HepG2 (cell line): ENCODE measurements around the gene LGALS14. TPM values are rescaled to one million over a fixed set of nuclear protein-coding genes. Genes with fewer than 3 reads are reported as not detected.

ENCODE experiments used
- ATAC-seq: fragments of 200-7000 bp; cut with Tn5 transposase; 3 replicates; pipeline ENCODE4 v1.9.1; 2020; ENCODE audit warnings: mild to moderate bottlenecking, moderate library complexity
- BruUV-seq: library from RNA; stranded (reverse); fragments of 400-500 nt; replicated peaks from 2 replicates; lab custom pipeline; 2021; lab: Mats Ljungman, UMichigan
- CTCF ChIA-PET: fragments of 300-600 bp; formaldehyde crosslinking; extraction: SDS; loops from one replicate; lab custom pipeline; 2021; ENCODE audit warnings: low total read pairs, inconsistent platforms, low intra/inter-chr PET ratio; lab: Yijun Ruan, JAX
- POLR2A ChIA-PET: fragments of 350-600 bp; sonication (Branson Sonifier 250); formaldehyde crosslinking; loops from one replicate; lab custom pipeline; 2020; ENCODE audit warnings: antibody characterized with exemption, inconsistent platforms; lab: Yijun Ruan, JAX
- DNase-seq: peaks from one replicate; pipeline ENCODE4 v3.0.0-alpha.2; 2015; ENCODE audit warnings: low spot score
- FAIRE-seq: peaks from 3 replicates; lab custom pipeline; 2011; peaks lifted over from hg19 to GRCh38; lab: Jason Lieb, UNC
- H2AFZ ChIP-seq: one replicate; pipeline ENCODE4 v1.6.1; 2011; ENCODE audit warnings: low read length, inconsistent platforms
- H3K27ac ChIP-seq: fragments of 300-600 bp; 3 replicates; pipeline ENCODE4 v1.8.0; 2011; ENCODE audit warnings: mixed run types, mild to moderate bottlenecking, mixed read lengths, low read length, inconsistent platforms; ENCODE audit not compliant: insufficient read depth; ENCODE audit errors: extremely low read length
- H3K27me3 ChIP-seq, 2 experiments: fragments of 200-600 bp in 1 of 2; 2 replicates in 1 of 2; 3 replicates in 1 of 2; pipeline versions ENCODE4 v1.6.0 to v1.8.0; 2011; ENCODE audit warnings: low read length in 2 of 2, mild to moderate bottlenecking in 2 of 2, moderate library complexity in 2 of 2, inconsistent platforms in 1 of 2; ENCODE audit not compliant: insufficient read depth in 2 of 2, control insufficient read depth in 1 of 2
- H3K36me3 ChIP-seq, 2 experiments: fragments of 200-600 bp in 1 of 2; replicated peaks in 1 of 2; 2 replicates in 1 of 2; 3 replicates in 1 of 2; pipeline versions ENCODE4 v1.5.1 to v1.8.0; 2011; ENCODE audit warnings: low read length in 2 of 2, inconsistent platforms in 1 of 2; ENCODE audit not compliant: insufficient read depth in 2 of 2, control insufficient read depth in 1 of 2
- H3K4me1 ChIP-seq: 2 replicates; pipeline ENCODE4 v1.5.1; 2012; ENCODE audit warnings: low read length, inconsistent platforms; ENCODE audit not compliant: insufficient read depth
- H3K4me2 ChIP-seq: 2 replicates; pipeline ENCODE4 v1.6.0; 2011; ENCODE audit warnings: low read depth, low read length, inconsistent platforms
- H3K4me3 ChIP-seq, 3 experiments: fragments of 200-600 bp in 1 of 3; sonication (generic), shearing (Covaris generic) in 1 of 3; replicated peaks in 1 of 3; 2 replicates each; pipeline ENCODE4 v1.5.1; 2011 to 2016; ENCODE audit warnings: low read length in 3 of 3, inconsistent platforms in 2 of 3, low read depth in 2 of 3, mild to moderate bottlenecking in 2 of 3, control low read depth in 1 of 3, mixed read lengths in 1 of 3; ENCODE audit not compliant: insufficient read depth in 1 of 3
- H3K79me2 ChIP-seq: one replicate; pipeline ENCODE4 v1.6.1; 2011; ENCODE audit warnings: low read length, inconsistent platforms; ENCODE audit not compliant: insufficient read depth
- H3K9ac ChIP-seq: 2 replicates; pipeline ENCODE4 v1.6.0; 2011; ENCODE audit warnings: mild to moderate bottlenecking, low read depth, low read length, inconsistent platforms; ENCODE audit not compliant: insufficient read depth
- H3K9me3 ChIP-seq: 2 replicates; pipeline ENCODE4 v1.5.1; 2012; ENCODE audit warnings: mild to moderate bottlenecking, low read length
- H4K20me1 ChIP-seq: 2 replicates; pipeline ENCODE4 v1.6.0; 2011; ENCODE audit warnings: inconsistent platforms, mild to moderate bottlenecking, low read length, moderate library complexity; ENCODE audit not compliant: insufficient read depth
- BORCS8-MEF2B ChIP-seq: sonication (generic); formaldehyde crosslinking; IDR thresholded peaks from 2 replicates; pipeline ENCODE4 v1.8.0; 2022; ENCODE audit warnings: mild to moderate bottlenecking, missing genetic modification reagents
- CHD2 ChIP-seq: IDR thresholded peaks from 2 replicates; pipeline ENCODE4 v1.6.1; 2011; ENCODE audit warnings: low read depth, low read length, improper control_type of control experiment
- GFI1 ChIP-seq: sonication (generic); formaldehyde crosslinking; IDR thresholded peaks from 2 replicates; pipeline ENCODE4 v1.5.0; 2020; ENCODE audit warnings: missing genetic modification reagents, mild to moderate bottlenecking, borderline replicate concordance
- HNRNPLL ChIP-seq: fragments of 200-400 bp; formaldehyde crosslinking; IDR thresholded peaks from 2 replicates; pipeline ENCODE4 v1.6.1; 2017; ENCODE audit warnings: mild to moderate bottlenecking, low read depth, low read length; ENCODE audit not compliant: poor library complexity, severe bottlenecking
- THYN1 ChIP-seq: sonication (generic); formaldehyde crosslinking; IDR thresholded peaks from 2 replicates; pipeline ENCODE4 v1.8.1; 2023; ENCODE audit warnings: low read depth, mild to moderate bottlenecking, moderate library complexity, missing genetic modification reagents, borderline replicate concordance
- ZC3H13 ChIP-seq: sonication (generic); formaldehyde crosslinking; IDR thresholded peaks from 2 replicates; pipeline ENCODE4 v1.8.1; 2023; ENCODE audit warnings: mild to moderate bottlenecking, missing genetic modification reagents, moderate library complexity
- ZC3H4 ChIP-seq: sonication (generic); formaldehyde crosslinking; IDR thresholded peaks from 2 replicates; pipeline ENCODE4 v1.4.0; 2020; ENCODE audit warnings: missing genetic modification reagents, borderline replicate concordance
- ZMYM3 ChIP-seq: sonication (generic); formaldehyde crosslinking; IDR thresholded peaks from 2 replicates; pipeline ENCODE4 v1.5.1; 2020; ENCODE audit warnings: mild to moderate bottlenecking, missing genetic modification reagents
- ZNF3 ChIP-seq: IDR thresholded peaks from 2 replicates; pipeline ENCODE4 v1.7.0; 2017; ENCODE audit warnings: inconsistent platforms
- ZNF460 ChIP-seq: sonication (generic); formaldehyde crosslinking; IDR thresholded peaks from 2 replicates; pipeline ENCODE4 v1.5.1; 2020; ENCODE audit warnings: missing genetic modification reagents, mild to moderate bottlenecking, borderline replicate concordance
- WGBS: methylation state at CpG from one replicate; pipeline ENCODE4 v1.1.6; 2017; ENCODE audit warnings: low lambda C conversion rate; 5-methylcytosine and 5-hydroxymethylcytosine counted together
- in situ Hi-C: cut with HindIII; loops from 2 replicates; pipeline ENCODE4 v1.10.0; 2017; ENCODE audit warnings: low pct_unique_long_range_greater_than_20kb; ENCODE audit not compliant: extremely low pct_ligation_motif_present
- intact Hi-C: fragments of 100-400 bp; cut with micrococcal nuclease; formaldehyde crosslinking; loops from one replicate; pipeline ENCODE4 v1.10.0; 2022; ENCODE audit not compliant: unreplicated experiment
- polyA plus RNA-seq, 8 experiments: library from polyadenylated mRNA; depleted of rRNA in 3 of 8; stranded (reverse) in 7 of 8; unstranded in 1 of 8; fragments of >200 nt; fragmentation: Illumina TruSeq in 4 of 8; extraction: Trizol in 4 of 8; gene quantifications; 2 replicates each; pipeline versions ENCODE4 v1.2.1 to v1.2.3, GENCODE V29; 2011 to 2016; ENCODE audit warnings: low read depth in 4 of 8, missing spikeins in 1 of 8, mixed read lengths in 1 of 8; ENCODE audit not compliant: insufficient read depth in 1 of 8
- total RNA-seq, 5 experiments: library from RNA; depleted of rRNA; stranded (reverse); fragments of >200 nt; fragmentation: Illumina TruSeq; extraction: Trizol; gene quantifications; 2 replicates each; pipeline ENCODE4 v1.2.3, GENCODE V29; 2016; ENCODE audit warnings: low read depth in 1 of 5
- TF ChIP-seq, protein P1 (sequence below): sonication (generic); formaldehyde crosslinking; IDR thresholded peaks from 2 replicates; pipeline ENCODE4 v1.5.0; 2020; ENCODE audit warnings: mild to moderate bottlenecking, missing genetic modification reagents
- TF ChIP-seq, protein P2 (sequence below): sonication (generic); formaldehyde crosslinking; IDR thresholded peaks from 2 replicates; pipeline ENCODE4 v1.8.1; 2023; ENCODE audit warnings: mild to moderate bottlenecking, missing genetic modification reagents, borderline replicate concordance
- TF ChIP-seq, protein P3 (sequence below): sonication (generic); formaldehyde crosslinking; IDR thresholded peaks from 2 replicates; pipeline ENCODE4 v1.4.0; 2020; ENCODE audit warnings: missing genetic modification reagents, borderline replicate concordance

Gene LGALS14
- total and polyA plus RNA-seq, 2 of the 13 experiments (the other 11 are each of a cell fraction or from before 2014, with no cell fraction given): not detected

DNA sequence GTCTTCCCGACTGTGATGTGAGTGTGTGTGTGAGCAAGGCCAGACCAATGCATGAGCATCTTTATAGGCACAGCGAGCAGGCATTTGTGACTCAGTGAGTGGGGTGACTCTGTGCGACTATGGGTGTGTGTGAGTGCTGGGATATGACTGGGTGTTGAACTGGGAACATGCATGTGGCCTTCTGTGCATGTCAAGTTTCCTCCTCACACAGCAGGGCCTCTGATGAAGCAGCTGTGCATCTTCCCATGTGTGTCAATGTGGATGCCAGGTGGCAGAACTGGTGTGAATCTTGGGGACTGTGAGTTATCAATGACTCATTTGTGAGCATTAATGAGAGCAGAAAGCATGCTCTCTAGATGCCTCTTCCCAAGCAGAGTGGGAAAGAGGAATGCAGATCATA lies 12.1 kb upstream of the LGALS14 start:
- H3K27me3 ChIP-seq: no peaks in the 10 kb centered on the region
- CTCF ChIA-PET: no interaction called here
- H2AFZ ChIP-seq: no peak overlapping the region
- H3K4me2 ChIP-seq: no peak overlapping the region
- in situ Hi-C loops (no loop called here), intact Hi-C loops (no loop called here)
- no peak for TF ChIP-seq ZNF3
- no peak for TF ChIP-seq ZC3H13
- TF ChIP-seq, protein P1, sequence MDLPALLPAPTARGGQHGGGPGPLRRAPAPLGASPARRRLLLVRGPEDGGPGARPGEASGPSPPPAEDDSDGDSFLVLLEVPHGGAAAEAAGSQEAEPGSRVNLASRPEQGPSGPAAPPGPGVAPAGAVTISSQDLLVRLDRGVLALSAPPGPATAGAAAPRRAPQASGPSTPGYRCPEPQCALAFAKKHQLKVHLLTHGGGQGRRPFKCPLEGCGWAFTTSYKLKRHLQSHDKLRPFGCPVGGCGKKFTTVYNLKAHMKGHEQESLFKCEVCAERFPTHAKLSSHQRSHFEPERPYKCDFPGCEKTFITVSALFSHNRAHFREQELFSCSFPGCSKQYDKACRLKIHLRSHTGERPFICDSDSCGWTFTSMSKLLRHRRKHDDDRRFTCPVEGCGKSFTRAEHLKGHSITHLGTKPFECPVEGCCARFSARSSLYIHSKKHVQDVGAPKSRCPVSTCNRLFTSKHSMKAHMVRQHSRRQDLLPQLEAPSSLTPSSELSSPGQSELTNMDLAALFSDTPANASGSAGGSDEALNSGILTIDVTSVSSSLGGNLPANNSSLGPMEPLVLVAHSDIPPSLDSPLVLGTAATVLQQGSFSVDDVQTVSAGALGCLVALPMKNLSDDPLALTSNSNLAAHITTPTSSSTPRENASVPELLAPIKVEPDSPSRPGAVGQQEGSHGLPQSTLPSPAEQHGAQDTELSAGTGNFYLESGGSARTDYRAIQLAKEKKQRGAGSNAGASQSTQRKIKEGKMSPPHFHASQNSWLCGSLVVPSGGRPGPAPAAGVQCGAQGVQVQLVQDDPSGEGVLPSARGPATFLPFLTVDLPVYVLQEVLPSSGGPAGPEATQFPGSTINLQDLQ (CRISPR knock-in tag): no peak
- no peaks in the 10 kb centered on the region for H3K36me3 ChIP-seq
- no peaks in the 10 kb centered on the region for H4K20me1 ChIP-seq
- ATAC-seq (no peak), DNase-seq (no peak), FAIRE-seq (no peak)
- 4% methylated on average over 3 of the region's 3 CpGs for WGBS
- H3K9me3 ChIP-seq: no peaks in the 10 kb centered on the region
- no peak overlapping the region for H3K4me3 ChIP-seq
- no peak overlapping the region for H3K27ac ChIP-seq
- no TSS peak for BruUV-seq
- POLR2A ChIA-PET: no interaction called here
- no peak overlapping the region for H3K9ac ChIP-seq
- H3K79me2 ChIP-seq: no peaks in the 10 kb centered on the region
- H3K4me1 ChIP-seq: peaks cover 57% of the 10 kb centered on the region

DNA sequence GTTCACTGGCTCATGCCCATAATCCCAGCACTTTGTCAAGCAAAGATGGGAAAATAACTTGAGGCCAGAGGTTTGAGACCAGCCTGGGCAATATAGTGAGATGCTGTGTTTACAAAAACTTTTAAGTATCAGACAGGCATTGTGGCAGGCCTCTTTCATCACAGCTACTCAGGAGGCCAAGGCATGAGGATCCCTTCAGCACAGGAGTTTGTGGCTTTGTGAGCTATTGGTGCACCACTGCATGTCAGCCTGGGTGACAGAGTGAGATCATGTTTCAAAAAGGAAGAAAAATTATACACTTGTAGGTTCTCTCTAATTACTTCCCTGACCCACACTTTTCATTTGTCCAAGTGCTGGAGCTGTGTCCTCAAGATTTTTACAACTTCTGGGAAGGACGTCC lies 11.5 kb upstream of the LGALS14 start:
- ChIA-PET POLR2A (no interaction called here), CTCF (no interaction called here)
- 54% methylated on average over 1 of the region's 1 CpG for WGBS
- no peak overlapping the region for H3K27ac ChIP-seq
- in situ Hi-C loops: no loop called here
- no TSS peak for BruUV-seq
- ATAC-seq (no peak), FAIRE-seq (no peak), DNase-seq (no peak)
- no peaks in the 10 kb centered on the region for H3K27me3 ChIP-seq
- H3K9me3 ChIP-seq: no peaks in the 10 kb centered on the region
- intact Hi-C loops: no loop called here
- no peaks in the 10 kb centered on the region for H3K36me3 ChIP-seq
- H4K20me1 ChIP-seq: no peaks in the 10 kb centered on the region
- no peak overlapping the region for H3K4me3 ChIP-seq
- peaks cover 58% of the 10 kb centered on the region for H3K4me1 ChIP-seq
- H3K79me2 ChIP-seq: no peaks in the 10 kb centered on the region
- H3K9ac ChIP-seq: no peak overlapping the region
- no peak overlapping the region for H2AFZ ChIP-seq
- no peak overlapping the region for H3K4me2 ChIP-seq
- no peak for TF ChIP-seq GFI1
- TF ChIP-seq BORCS8-MEF2B (CRISPR knock-in tag): no peak
- TF ChIP-seq, protein P2, sequence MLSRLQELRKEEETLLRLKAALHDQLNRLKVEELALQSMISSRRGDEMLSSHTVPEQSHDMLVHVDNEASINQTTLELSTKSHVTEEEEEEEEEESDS (CRISPR knock-in tag): no peak
- TF ChIP-seq ZNF460 (CRISPR knock-in tag): no peak
- no peak for TF ChIP-seq THYN1 (CRISPR knock-in tag)
- TF ChIP-seq ZMYM3 (CRISPR knock-in tag): no peak
- TF ChIP-seq CHD2: no peak
- TF ChIP-seq, protein P3, sequence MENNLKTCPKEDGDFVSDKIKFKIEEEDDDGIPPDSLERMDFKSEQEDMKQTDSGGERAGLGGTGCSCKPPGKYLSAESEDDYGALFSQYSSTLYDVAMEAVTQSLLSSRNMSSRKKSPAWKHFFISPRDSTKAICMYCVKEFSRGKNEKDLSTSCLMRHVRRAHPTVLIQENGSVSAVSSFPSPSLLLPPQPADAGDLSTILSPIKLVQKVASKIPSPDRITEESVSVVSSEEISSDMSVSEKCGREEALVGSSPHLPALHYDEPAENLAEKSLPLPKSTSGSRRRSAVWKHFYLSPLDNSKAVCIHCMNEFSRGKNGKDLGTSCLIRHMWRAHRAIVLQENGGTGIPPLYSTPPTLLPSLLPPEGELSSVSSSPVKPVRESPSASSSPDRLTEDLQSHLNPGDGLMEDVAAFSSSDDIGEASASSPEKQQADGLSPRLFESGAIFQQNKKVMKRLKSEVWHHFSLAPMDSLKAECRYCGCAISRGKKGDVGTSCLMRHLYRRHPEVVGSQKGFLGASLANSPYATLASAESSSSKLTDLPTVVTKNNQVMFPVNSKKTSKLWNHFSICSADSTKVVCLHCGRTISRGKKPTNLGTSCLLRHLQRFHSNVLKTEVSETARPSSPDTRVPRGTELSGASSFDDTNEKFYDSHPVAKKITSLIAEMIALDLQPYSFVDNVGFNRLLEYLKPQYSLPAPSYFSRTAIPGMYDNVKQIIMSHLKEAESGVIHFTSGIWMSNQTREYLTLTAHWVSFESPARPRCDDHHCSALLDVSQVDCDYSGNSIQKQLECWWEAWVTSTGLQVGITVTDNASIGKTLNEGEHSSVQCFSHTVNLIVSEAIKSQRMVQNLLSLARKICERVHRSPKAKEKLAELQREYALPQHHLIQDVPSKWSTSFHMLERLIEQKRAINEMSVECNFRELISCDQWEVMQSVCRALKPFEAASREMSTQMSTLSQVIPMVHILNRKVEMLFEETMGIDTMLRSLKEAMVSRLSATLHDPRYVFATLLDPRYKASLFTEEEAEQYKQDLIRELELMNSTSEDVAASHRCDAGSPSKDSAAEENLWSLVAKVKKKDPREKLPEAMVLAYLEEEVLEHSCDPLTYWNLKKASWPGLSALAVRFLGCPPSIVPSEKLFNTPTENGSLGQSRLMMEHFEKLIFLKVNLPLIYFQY: no peak
- TF ChIP-seq ZC3H4: no peak
- TF ChIP-seq HNRNPLL: no peak
